ENCODE results near the gene USP47. TPM values are rescaled to one million over a fixed set of nuclear protein-coding genes. Genes with fewer than 3 reads are reported as not detected.
A peak's percentile ranks its signal among the peaks of the same experiment; 100 is the strongest.

Gene USP47
- total RNA-seq, 1 experiment from 2014 or later: 39.2 TPM

DNA sequence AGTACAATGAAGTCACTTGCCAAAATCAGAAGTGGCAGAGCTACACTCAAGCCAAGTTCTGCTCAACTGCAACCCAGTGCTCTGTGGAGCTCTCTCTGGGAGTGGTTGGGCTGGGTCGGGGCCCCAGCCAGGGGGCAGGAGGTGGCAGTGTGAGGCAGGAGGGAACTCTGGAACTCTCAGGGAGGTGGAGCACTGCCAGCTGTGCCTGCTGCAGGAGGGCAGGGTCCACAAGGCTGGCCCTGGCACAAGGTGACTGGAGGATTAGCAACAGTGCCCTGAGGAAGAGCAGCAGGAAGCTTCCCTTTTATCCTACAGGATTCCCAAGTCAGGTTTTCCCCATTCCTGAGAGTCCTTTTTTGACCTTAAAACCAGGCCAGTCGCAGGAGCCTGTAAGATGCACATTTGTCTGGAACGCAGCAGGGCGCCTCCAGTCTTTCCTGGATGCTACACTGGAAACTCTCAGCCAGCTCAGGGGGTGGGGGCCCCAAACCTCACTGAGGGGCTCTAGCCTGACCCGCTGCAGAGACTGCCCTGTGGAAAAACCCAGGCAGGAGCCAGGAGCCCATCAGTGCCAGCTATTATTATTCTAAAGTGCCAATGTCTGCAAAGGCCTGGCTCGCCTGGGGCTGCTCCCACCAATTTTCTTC, 134.8 kb downstream of the USP47 start:
- DNase-seq (ENCODE audit: low read depth, low spot score): no peak
- POLR2A ChIA-PET: no interaction called here
- TF ChIP-seq POLR2AphosphoS5 (IDR thresholded peaks at IDR 0.05; ENCODE audit: low read depth, low read length) (no peak), TCF7L2 (IDR thresholded peaks at IDR 0.05; ENCODE audit: low read depth, low read length) (no peak), SIN3A (IDR thresholded peaks at IDR 0.05; ENCODE audit: borderline replicate concordance, insufficient read depth, low read depth, low read length) (no peak)
- TF ChIP-seq, protein P1, sequence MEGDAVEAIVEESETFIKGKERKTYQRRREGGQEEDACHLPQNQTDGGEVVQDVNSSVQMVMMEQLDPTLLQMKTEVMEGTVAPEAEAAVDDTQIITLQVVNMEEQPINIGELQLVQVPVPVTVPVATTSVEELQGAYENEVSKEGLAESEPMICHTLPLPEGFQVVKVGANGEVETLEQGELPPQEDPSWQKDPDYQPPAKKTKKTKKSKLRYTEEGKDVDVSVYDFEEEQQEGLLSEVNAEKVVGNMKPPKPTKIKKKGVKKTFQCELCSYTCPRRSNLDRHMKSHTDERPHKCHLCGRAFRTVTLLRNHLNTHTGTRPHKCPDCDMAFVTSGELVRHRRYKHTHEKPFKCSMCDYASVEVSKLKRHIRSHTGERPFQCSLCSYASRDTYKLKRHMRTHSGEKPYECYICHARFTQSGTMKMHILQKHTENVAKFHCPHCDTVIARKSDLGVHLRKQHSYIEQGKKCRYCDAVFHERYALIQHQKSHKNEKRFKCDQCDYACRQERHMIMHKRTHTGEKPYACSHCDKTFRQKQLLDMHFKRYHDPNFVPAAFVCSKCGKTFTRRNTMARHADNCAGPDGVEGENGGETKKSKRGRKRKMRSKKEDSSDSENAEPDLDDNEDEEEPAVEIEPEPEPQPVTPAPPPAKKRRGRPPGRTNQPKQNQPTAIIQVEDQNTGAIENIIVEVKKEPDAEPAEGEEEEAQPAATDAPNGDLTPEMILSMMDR (IDR thresholded peaks at IDR 0.05): no peak
- TF ChIP-seq, protein P2, sequence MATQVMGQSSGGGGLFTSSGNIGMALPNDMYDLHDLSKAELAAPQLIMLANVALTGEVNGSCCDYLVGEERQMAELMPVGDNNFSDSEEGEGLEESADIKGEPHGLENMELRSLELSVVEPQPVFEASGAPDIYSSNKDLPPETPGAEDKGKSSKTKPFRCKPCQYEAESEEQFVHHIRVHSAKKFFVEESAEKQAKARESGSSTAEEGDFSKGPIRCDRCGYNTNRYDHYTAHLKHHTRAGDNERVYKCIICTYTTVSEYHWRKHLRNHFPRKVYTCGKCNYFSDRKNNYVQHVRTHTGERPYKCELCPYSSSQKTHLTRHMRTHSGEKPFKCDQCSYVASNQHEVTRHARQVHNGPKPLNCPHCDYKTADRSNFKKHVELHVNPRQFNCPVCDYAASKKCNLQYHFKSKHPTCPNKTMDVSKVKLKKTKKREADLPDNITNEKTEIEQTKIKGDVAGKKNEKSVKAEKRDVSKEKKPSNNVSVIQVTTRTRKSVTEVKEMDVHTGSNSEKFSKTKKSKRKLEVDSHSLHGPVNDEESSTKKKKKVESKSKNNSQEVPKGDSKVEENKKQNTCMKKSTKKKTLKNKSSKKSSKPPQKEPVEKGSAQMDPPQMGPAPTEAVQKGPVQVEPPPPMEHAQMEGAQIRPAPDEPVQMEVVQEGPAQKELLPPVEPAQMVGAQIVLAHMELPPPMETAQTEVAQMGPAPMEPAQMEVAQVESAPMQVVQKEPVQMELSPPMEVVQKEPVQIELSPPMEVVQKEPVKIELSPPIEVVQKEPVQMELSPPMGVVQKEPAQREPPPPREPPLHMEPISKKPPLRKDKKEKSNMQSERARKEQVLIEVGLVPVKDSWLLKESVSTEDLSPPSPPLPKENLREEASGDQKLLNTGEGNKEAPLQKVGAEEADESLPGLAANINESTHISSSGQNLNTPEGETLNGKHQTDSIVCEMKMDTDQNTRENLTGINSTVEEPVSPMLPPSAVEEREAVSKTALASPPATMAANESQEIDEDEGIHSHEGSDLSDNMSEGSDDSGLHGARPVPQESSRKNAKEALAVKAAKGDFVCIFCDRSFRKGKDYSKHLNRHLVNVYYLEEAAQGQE (IDR thresholded peaks at IDR 0.05; ENCODE audit: insufficient read depth in 1 of 2, low read depth in 2 of 2, low read length in 1 of 2): no peak
- CTCF ChIA-PET: interaction anchor here (0.6 to 1.9 kb wide), 2 partner anchors 10 to 17 kb away, joined by 9 to 14 read pairs; no protein-coding TSS in a partner anchor
- in situ Hi-C loops (cut with HindIII; ENCODE audit: low pct_unique_long_range_greater_than_20kb, low sequenced_read_pairs): no loop called here
- H3K27me3 ChIP-seq (ENCODE audit: control insufficient read depth, insufficient read depth, low read length): no peaks in the 10 kb centered on the region
- peak; percentile 35 for ATAC-seq
- H3K27ac ChIP-seq (ENCODE audit: low read length): peak overlapping the region; percentile 95
- no peaks in the 10 kb centered on the region for H3K36me3 ChIP-seq (ENCODE audit: control insufficient read depth, insufficient read depth, low read length)
- no TSS peak for BruUV-seq (replicated peaks)
- H3K4me3 ChIP-seq (ENCODE audit: low read depth in 2 of 2, low read length in 2 of 2): no peak overlapping the region
- intact Hi-C loops (cut with micrococcal nuclease; ENCODE audit: unreplicated experiment): loop anchor here (5.0 kb wide), 1 partner anchor 66 kb away; no protein-coding TSS in a partner anchor
- H3K4me1 ChIP-seq (ENCODE audit: control insufficient read depth, insufficient read depth, low read length): peaks cover 51% of the 10 kb centered on the region
- no peaks in the 10 kb centered on the region for H3K9me3 ChIP-seq (ENCODE audit: control insufficient read depth, insufficient read depth, low read depth, low read length)

DNA sequence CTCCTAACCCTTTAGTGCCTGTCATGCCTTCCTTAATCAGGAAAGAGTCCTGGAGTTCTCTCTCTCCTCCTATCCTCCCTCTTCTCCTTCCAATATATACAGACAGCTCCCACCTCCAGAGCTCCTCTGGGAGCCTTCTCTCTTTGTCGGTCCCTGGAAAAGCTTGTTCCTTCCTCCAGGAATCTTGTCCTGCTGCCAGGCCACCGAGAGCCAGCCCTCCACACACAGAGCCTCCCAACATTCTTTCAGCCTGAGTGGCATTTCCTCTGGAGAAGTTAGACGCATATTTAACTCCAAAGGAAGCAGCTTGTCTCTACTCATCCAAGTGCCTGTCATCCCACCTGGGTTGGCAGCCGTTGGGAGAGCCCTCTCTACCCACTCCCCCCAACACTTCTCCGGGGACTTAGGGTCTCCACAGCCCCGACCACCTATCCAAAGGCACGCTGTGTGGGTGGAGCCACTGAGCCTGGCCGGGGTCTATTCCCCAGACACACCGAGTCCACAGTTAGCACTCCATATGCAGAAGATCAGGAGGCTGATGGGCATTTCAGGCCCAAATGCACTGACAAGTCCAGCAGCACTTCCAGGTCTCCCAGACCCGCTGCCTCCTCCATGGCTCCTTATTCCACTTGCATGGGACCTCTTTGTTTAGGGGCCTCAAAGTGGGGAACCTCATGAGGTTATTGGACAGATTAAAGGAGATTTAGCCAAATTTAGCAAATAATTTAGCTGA, 135.6 kb downstream of the USP47 start:
- TF ChIP-seq SIN3A (IDR thresholded peaks at IDR 0.05; ENCODE audit: borderline replicate concordance, insufficient read depth, low read depth, low read length) (no peak), TCF7L2 (IDR thresholded peaks at IDR 0.05; ENCODE audit: low read depth, low read length) (no peak), POLR2AphosphoS5 (IDR thresholded peaks at IDR 0.05; ENCODE audit: low read depth, low read length) (no peak; the same call in 1 of the 2 replicates)
- TF ChIP-seq, protein P1 (IDR thresholded peaks at IDR 0.05): no peak
- TF ChIP-seq, protein P2 (IDR thresholded peaks at IDR 0.05; ENCODE audit: insufficient read depth in 1 of 2, low read depth in 2 of 2, low read length in 1 of 2): peak in 1 of 2 experiments; percentile 18; a peak in 1 of 4 replicates
- peak; percentile 75 for DNase-seq (ENCODE audit: low read depth, low spot score)
- in situ Hi-C loops (cut with HindIII; ENCODE audit: low pct_unique_long_range_greater_than_20kb, low sequenced_read_pairs) (no loop called here), intact Hi-C loops (cut with micrococcal nuclease; ENCODE audit: unreplicated experiment) (loop anchor here (5.0 kb wide), 1 partner anchor 65 kb away; no protein-coding TSS in a partner anchor)
- ChIA-PET CTCF (interaction anchor here (0.6 to 1.9 kb wide), 2 partner anchors 11 to 17 kb away, joined by 9 to 14 read pairs; no protein-coding TSS in a partner anchor), POLR2A (no interaction called here)
- BruUV-seq (replicated peaks): no TSS peak
- peaks cover 51% of the 10 kb centered on the region for H3K4me1 ChIP-seq (ENCODE audit: control insufficient read depth, insufficient read depth, low read length)
- peak overlapping the region in 1 of 2 experiments; percentile 5; a peak in 1 of 4 replicates for H3K4me3 ChIP-seq (ENCODE audit: low read depth in 2 of 2, low read length in 2 of 2)
- no peaks in the 10 kb centered on the region for H3K36me3 ChIP-seq (ENCODE audit: control insufficient read depth, insufficient read depth, low read length)
- peak; percentile 86 for ATAC-seq
- peak overlapping the region; percentile 95 for H3K27ac ChIP-seq (ENCODE audit: low read length)
- H3K27me3 ChIP-seq (ENCODE audit: control insufficient read depth, insufficient read depth, low read length): no peaks in the 10 kb centered on the region
- no peaks in the 10 kb centered on the region for H3K9me3 ChIP-seq (ENCODE audit: control insufficient read depth, insufficient read depth, low read depth, low read length)

All from Panc1 (cell line).